Measurements from ENCODE around the gene MIDN. TPM values are rescaled to one million over a fixed set of nuclear protein-coding genes. Genes with fewer than 3 reads are reported as not detected.
A peak's percentile ranks its signal among the peaks of the same experiment; 100 is the strongest.

The MIDN gene
- total RNA-seq, 6 donors from 2014 or later = 33.5 to 176 (median 75.9) TPM

DNA sequence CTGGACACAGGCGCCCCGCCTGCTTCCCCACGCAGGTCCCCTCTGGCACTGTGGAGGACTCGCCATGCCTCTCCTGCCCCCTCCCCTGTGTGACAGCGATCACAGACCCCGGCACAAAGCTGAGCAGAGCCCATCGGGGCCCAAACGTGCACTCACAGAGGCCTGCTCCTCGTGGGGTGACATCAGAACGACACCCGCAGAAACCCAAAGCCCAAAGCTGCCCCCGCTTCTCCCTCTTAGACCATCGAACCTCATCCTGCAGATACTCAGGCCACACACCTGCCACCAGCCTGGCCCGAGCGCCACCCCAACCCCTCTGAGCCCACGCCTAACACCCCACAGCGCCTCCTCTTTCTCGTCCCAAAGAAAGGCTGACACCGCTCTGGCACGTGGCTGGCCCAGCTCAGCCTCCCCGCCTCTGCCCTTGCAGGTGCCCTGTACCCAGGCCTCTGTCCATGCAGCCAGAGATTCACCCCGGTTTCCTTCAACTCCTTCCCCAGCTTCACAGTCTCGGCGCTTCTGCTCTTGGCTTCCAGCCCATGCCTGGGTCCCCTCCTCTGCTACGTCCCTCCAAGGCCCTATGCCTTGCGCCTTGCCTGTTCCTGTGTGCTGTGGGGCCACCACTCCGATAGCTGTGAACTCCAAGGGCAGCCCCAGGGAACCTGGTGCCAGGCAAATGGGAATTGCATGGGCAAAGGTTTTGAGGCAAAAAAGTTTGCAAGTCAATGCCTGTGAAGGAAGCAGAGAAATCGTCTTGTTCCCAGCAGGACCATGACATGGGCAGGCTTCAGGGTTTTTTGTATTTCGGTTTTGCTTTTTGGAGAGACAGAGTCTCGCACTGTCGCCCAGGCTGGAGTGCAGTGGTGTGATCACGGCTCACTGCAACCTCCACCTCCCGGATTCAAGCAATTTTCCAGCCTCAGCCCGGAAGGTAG, 9.7 kb upstream of the MIDN start:
- H3K4me1 ChIP-seq = peaks cover 47 to 67% (median 52%) of the 10 kb centered on the region in 4 donors
- DNase-seq = peak in 1 of 2 donors; percentile 82
- no peaks in the 10 kb centered on the region for H3K36me3 ChIP-seq
- 61 to 65% methylated on average over 32 to 34 of the region's 34 CpGs for WGBS, 2 donors
- H3K27me3 ChIP-seq = peaks cover 0 to 9% (median 3%) of the 10 kb centered on the region in 4 donors
- peak overlapping the region in 2 of 4 donors; percentile 4 to 24 for H3K27ac ChIP-seq
- TF ChIP-seq EP300 (IDR thresholded peaks at IDR 0.05) (no peak), POLR2AphosphoS5 (IDR thresholded peaks at IDR 0.05) (no peak), POLR2A (IDR thresholded peaks at IDR 0.05) (no peak), CTCF (IDR thresholded peaks at IDR 0.05) (no peak)
- no peaks in the 10 kb centered on the region for H3K9me3 ChIP-seq
- no peak for ATAC-seq (ENCODE audit: low FRiP score in 2 of 2)
- H3K4me3 ChIP-seq = peak overlapping the region in 3 of 4 donors; percentile 51 to 53 (median 53)

GRCh38 chr19:1239420-1239795, 9.0 kb upstream of the MIDN start:
- H3K27ac ChIP-seq = peak overlapping the region in 3 of 4 donors; percentile 24 to 100 (median 80)
- no peak for TF ChIP-seq EP300 (IDR thresholded peaks at IDR 0.05)
- H3K4me3 ChIP-seq = no peak overlapping the region
- WGBS, 2 donors = 78 to 79% methylated on average over 10 to 11 of the region's 11 CpGs
- peaks cover 0 to 5% (median 1%) of the 10 kb centered on the region in 4 donors for H3K36me3 ChIP-seq
- no peaks in the 10 kb centered on the region for H3K9me3 ChIP-seq
- peaks cover 52 to 74% (median 58%) of the 10 kb centered on the region in 4 donors for H3K4me1 ChIP-seq
- H3K27me3 ChIP-seq = peaks cover 0 to 9% (median 3%) of the 10 kb centered on the region in 4 donors
- ATAC-seq (ENCODE audit: low FRiP score in 2 of 2) (no peak), DNase-seq (no peak)

DNA sequence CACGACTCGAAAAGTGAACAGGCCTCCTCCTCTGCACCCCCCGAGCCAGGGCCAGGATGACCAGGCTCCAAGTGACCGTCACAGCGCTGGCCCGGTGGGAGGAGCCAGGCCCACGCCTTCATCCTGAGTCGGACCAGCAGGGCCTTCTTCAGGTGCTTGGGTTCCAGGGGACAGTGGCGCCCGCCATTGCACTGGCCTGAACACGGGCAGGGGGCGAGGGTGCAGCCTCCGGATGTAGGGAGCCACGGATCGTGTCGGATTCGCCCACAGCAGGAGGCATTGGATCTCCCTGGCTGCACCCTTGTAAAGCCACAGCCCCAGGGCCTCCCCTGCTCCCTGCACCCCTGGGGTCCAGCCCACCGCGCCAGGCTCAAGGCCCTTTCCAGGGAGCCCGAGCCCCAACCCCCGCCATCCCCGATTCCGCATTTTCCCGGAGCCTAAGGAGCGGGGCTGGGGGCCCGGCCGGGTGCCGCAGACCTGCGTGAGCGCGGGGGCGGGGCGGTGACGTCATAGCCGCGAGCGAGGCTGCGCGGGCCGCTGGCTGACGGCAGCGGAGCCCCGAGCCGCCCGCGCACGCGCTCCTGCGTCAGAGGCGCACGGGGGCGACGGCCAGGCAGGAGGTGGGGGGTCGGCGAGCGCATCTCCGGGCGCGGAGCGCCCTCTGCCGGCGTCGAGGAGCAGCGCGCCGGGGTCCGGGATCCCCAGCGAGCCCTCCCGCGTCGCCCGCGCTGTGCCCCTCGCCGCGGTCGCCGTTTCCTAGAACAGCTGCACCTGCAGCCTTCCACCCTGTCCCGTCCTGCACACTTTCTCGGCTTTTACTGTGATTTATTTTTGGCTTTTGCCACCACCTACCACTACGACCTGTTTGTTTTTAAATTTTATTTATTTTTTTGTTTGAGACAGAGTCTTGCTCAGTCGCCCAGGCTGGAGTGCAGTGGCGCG, 8.3 kb upstream of the MIDN start:
- TF ChIP-seq POLR2A (IDR thresholded peaks at IDR 0.05) (peak in 1 of 4 donors; percentile 46), EP300 (IDR thresholded peaks at IDR 0.05) (peak in 1 of 4 donors; percentile 49), CTCF (IDR thresholded peaks at IDR 0.05) (peak; percentile 94 to 99 (median 98)), POLR2AphosphoS5 (IDR thresholded peaks at IDR 0.05) (peak in 1 of 2 donors; percentile 21)
- ATAC-seq (ENCODE audit: low FRiP score in 2 of 2) (peak; percentile 42 to 82), DNase-seq (peak; percentile 90 to 99)
- Histone ChIP-seq H3K4me3 (peak overlapping the region in 3 of 4 donors; percentile 45 to 87 (median 63)), H3K27me3 (peaks cover 0 to 9% (median 3%) of the 10 kb centered on the region in 4 donors), H3K36me3 (peaks cover 0 to 5% (median 1%) of the 10 kb centered on the region in 4 donors), H3K9me3 (no peaks in the 10 kb centered on the region), H3K27ac (peak overlapping the region; percentile 24 to 100 (median 58)), H3K4me1 (peaks cover 59 to 81% (median 65%) of the 10 kb centered on the region in 4 donors)
- WGBS, 2 donors = 1 to 22% methylated on average over 27 to 49 of the region's 84 CpGs

DNA sequence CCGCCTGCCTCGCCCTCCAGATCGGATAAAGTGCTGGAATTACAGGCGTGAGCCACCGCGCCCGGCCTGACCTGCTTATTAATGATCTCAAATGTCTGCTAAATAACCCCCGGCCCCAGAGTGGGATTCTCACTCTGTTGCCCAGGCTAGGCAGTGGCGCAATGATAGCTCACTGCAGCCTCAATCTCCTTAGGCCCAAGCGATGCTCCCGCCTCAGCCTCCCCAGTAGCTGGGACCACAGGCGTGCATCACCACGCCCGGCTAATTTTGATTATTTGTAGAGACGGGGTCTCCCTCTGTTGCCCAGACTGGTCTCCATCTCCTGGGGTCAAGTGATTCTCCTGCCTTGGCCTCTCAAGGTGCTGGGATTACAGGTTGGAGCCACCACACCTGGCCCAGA, 7.5 kb upstream of the MIDN start:
- Histone ChIP-seq H3K27ac (peak overlapping the region in 1 of 4 donors; percentile 100), H3K9me3 (no peaks in the 10 kb centered on the region), H3K27me3 (peaks cover 0 to 9% (median 3%) of the 10 kb centered on the region in 4 donors), H3K36me3 (peaks cover 0 to 5% (median 1%) of the 10 kb centered on the region in 4 donors), H3K4me1 (peaks cover 67 to 89% (median 73%) of the 10 kb centered on the region in 4 donors), H3K4me3 (peak overlapping the region in 3 of 4 donors; percentile 45 to 87 (median 63))
- WGBS, 2 donors = 45 to 62% methylated on average over 8 to 15 of the region's 15 CpGs
- peak in 1 of 2 donors; percentile 62 for DNase-seq
- ATAC-seq (ENCODE audit: low FRiP score in 2 of 2) = no peak
- TF ChIP-seq EP300 (IDR thresholded peaks at IDR 0.05) (no peak), POLR2A (IDR thresholded peaks at IDR 0.05) (no peak), POLR2AphosphoS5 (IDR thresholded peaks at IDR 0.05) (no peak), CTCF (IDR thresholded peaks at IDR 0.05) (no peak)

All from upper lobe of left lung (tissue), 6 donors.